Loucy (cell line): Measurements from ENCODE around the gene PCTP.

Experiments used
- H2AFZ ChIP-seq: fragments of 200-600 bp; sonication (generic); 2 replicates; pipeline ENCODE4 v1.6.0; 2016; ENCODE audit warnings: antibody characterized with exemption, mild to moderate bottlenecking, low read length, moderate library complexity
- H3F3A ChIP-seq: fragments of 200-600 bp; 2 replicates; pipeline ENCODE4 v1.6.0; 2016; ENCODE audit warnings: antibody characterized with exemption, low read depth, mild to moderate bottlenecking
- H3K27me3 ChIP-seq: fragments of 200-600 bp; sonication (generic); 2 replicates; pipeline ENCODE4 v1.6.1; 2014; ENCODE audit warnings: low read length, mild to moderate bottlenecking; ENCODE audit not compliant: insufficient read depth, poor library complexity, severe bottlenecking
- H3K36me3 ChIP-seq: fragments of 200-600 bp; sonication (generic); 2 replicates; pipeline ENCODE4 v1.6.1; 2016; ENCODE audit warnings: low read length; ENCODE audit not compliant: insufficient read depth
- H3K4me1 ChIP-seq: fragments of 200-600 bp; sonication (generic); 2 replicates; pipeline ENCODE4 v1.5.1; 2014; ENCODE audit warnings: low read length, mild to moderate bottlenecking; ENCODE audit not compliant: insufficient read depth, poor library complexity, severe bottlenecking
- H3K4me2 ChIP-seq: fragments of 200-600 bp; sonication (generic); 2 replicates; pipeline ENCODE4 v1.6.0; 2014; ENCODE audit warnings: antibody characterized with exemption, low read length, low read depth, mild to moderate bottlenecking; ENCODE audit not compliant: poor library complexity, severe bottlenecking
- H3K4me3 ChIP-seq: fragments of 200-600 bp; sonication (generic); 2 replicates; pipeline ENCODE4 v1.5.1; 2014; ENCODE audit warnings: low read length, mild to moderate bottlenecking, mixed read lengths; ENCODE audit not compliant: poor library complexity, severe bottlenecking
- H3K79me2 ChIP-seq: fragments of 200-600 bp; sonication (generic); 2 replicates; pipeline ENCODE4 v1.6.1; 2014; ENCODE audit warnings: low read length; ENCODE audit not compliant: insufficient read depth
- H3K9ac ChIP-seq: fragments of 200-600 bp; sonication (generic); 2 replicates; pipeline ENCODE4 v1.6.0; 2014; ENCODE audit warnings: mild to moderate bottlenecking, low read depth, low read length, moderate library complexity; ENCODE audit not compliant: poor library complexity, severe bottlenecking
- H3K9me2 ChIP-seq: fragments of 200-600 bp; sonication (generic); replicated peaks from 2 replicates; pipeline ENCODE4 v1.6.1; 2016; ENCODE audit warnings: low read depth, low read length, mixed read lengths
- H3K9me3 ChIP-seq: fragments of 200-600 bp; sonication (generic); 2 replicates; pipeline ENCODE4 v1.6.1; 2014; ENCODE audit warnings: mild to moderate bottlenecking, antibody characterized with exemption, low read length, low read depth; ENCODE audit not compliant: insufficient read depth
- H4K20me1 ChIP-seq: fragments of 200-600 bp; sonication (generic); 2 replicates; pipeline ENCODE4 v1.6.0; 2014; ENCODE audit warnings: antibody characterized with exemption, low read length, mild to moderate bottlenecking; ENCODE audit not compliant: insufficient read depth, poor library complexity, severe bottlenecking
- CTCF ChIP-seq: fragments of 200-600 bp; sonication (generic); conservative IDR thresholded peaks from 2 replicates; pipeline ENCODE4 v1.5.1; 2014; ENCODE audit warnings: mild to moderate bottlenecking, antibody characterized with exemption, low read length
- EZH2phosphoT487 ChIP-seq: fragments of 200-600 bp; IDR thresholded peaks from 2 replicates; pipeline ENCODE4 v1.6.1; 2018; ENCODE audit warnings: antibody characterized with exemption, mild to moderate bottlenecking, moderate library complexity, borderline replicate concordance

The PCTP gene

GRCh38 chr17:55737976-55738501 lies 12.8 kb upstream of the PCTP start:
- H2AFZ ChIP-seq: 0 out of 2 replicates have a peak overlapping the region, but pooled peaks have one; percentile 54
- H3K9me3 ChIP-seq: no peaks in the 10 kb centered on the region
- H3K36me3 ChIP-seq: no peaks in the 10 kb centered on the region
- H3K79me2 ChIP-seq: no peaks in the 10 kb centered on the region
- H3K4me1 ChIP-seq: no peaks in the 10 kb centered on the region
- no peaks in the 10 kb centered on the region for H3K27me3 ChIP-seq
- no peak overlapping the region for H3K4me3 ChIP-seq
- no peaks in the 10 kb centered on the region for H3K9me2 ChIP-seq
- no peak overlapping the region for H3K4me2 ChIP-seq
- H4K20me1 ChIP-seq: no peaks in the 10 kb centered on the region
- H3K9ac ChIP-seq: no peak overlapping the region
- no peaks in the 10 kb centered on the region for H3F3A ChIP-seq
- no peak for TF ChIP-seq CTCF
- TF ChIP-seq EZH2phosphoT487: no peak

- Histone ChIP-seq H3K36me3 (no peaks in the 10 kb centered on the region), H3K9me2 (no peaks in the 10 kb centered on the region), H3K4me3 (no peak overlapping the region), H3K79me2 (no peaks in the 10 kb centered on the region), H3K9ac (no peak overlapping the region), H3K9me3 (no peaks in the 10 kb centered on the region), H2AFZ (no peak overlapping the region), H3K27me3 (no peaks in the 10 kb centered on the region), H3K4me1 (no peaks in the 10 kb centered on the region), H3K4me2 (no peak overlapping the region), H4K20me1 (no peaks in the 10 kb centered on the region), H3F3A (no peaks in the 10 kb centered on the region)
- TF ChIP-seq CTCF (no peak), EZH2phosphoT487 (no peak)
These were observed 10.1 kb upstream of the PCTP start for GRCh38 chr17:55740511-55741355.

- H3K4me3 ChIP-seq: no peak overlapping the region
- TF ChIP-seq CTCF (no peak), EZH2phosphoT487 (no peak)
- no peaks in the 10 kb centered on the region for H3K36me3 ChIP-seq
- no peaks in the 10 kb centered on the region for H3K79me2 ChIP-seq
- H3K27me3 ChIP-seq: no peaks in the 10 kb centered on the region
- no peaks in the 10 kb centered on the region for H4K20me1 ChIP-seq
- H3K4me1 ChIP-seq: no peaks in the 10 kb centered on the region
- no peaks in the 10 kb centered on the region for H3K9me3 ChIP-seq
- no peaks in the 10 kb centered on the region for H3F3A ChIP-seq
- H3K9ac ChIP-seq: no peak overlapping the region
- H3K9me2 ChIP-seq: no peaks in the 10 kb centered on the region
- H2AFZ ChIP-seq: no peak overlapping the region
- H3K4me2 ChIP-seq: no peak overlapping the region
These were observed 9.5 kb upstream of the PCTP start for GRCh38 chr17:55741356-55741700.
